K562 (cell line): ENCODE results near the gene CTPS1. TPM values are rescaled to one million over a fixed set of nuclear protein-coding genes. Genes with fewer than 3 reads are reported as not detected.

ENCODE experiments used
- BRCA1 ChIP-seq, 2 experiments: fragments of 450-650 bp in 1 of 2; sonication (generic) in 1 of 2; formaldehyde crosslinking in 1 of 2; IDR thresholded peaks; 2 replicates each; pipeline versions ENCODE4 v1.5.0 to v1.6.1; 2017 to 2020; ENCODE audit warnings: mild to moderate bottlenecking in 1 of 2, missing genetic modification reagents in 1 of 2
- CBX3 ChIP-seq, 2 experiments: IDR thresholded peaks; 1 replicate in 1 of 2; 2 replicates in 1 of 2; pipeline ENCODE4 v1.6.1; 2012; ENCODE audit warnings: inconsistent platforms in 2 of 2, low read length in 2 of 2, borderline replicate concordance in 1 of 2, control low read depth in 1 of 2
- CTBP1 ChIP-seq: fragments of 450-650 bp; IDR thresholded peaks from 2 replicates; pipeline ENCODE4 v1.6.1; 2016; ENCODE audit warnings: borderline replicate concordance
- DPF2 ChIP-seq: fragments of 450-650 bp; IDR thresholded peaks from 2 replicates; pipeline ENCODE4 v1.6.1; 2016
- HDAC2 ChIP-seq: fragments of 450-650 bp; IDR thresholded peaks from 2 replicates; pipeline ENCODE4 v1.6.1; 2016; ENCODE audit warnings: mild to moderate bottlenecking
- HNRNPLL ChIP-seq: fragments of 200-400 bp; formaldehyde crosslinking; IDR thresholded peaks from 2 replicates; pipeline ENCODE4 v1.6.1; 2017; ENCODE audit warnings: low read length, low read depth, mild to moderate bottlenecking; ENCODE audit not compliant: poor library complexity, severe bottlenecking
- RB1 ChIP-seq: fragments of 450-650 bp; IDR thresholded peaks from 2 replicates; pipeline ENCODE4 v1.6.1; 2017; ENCODE audit warnings: low read depth, mild to moderate bottlenecking
- RBM15 ChIP-seq: fragments of 200-400 bp; formaldehyde crosslinking; IDR thresholded peaks from 2 replicates; pipeline ENCODE4 v1.6.1; 2018; ENCODE audit warnings: mild to moderate bottlenecking, low read length, moderate library complexity; ENCODE audit not compliant: insufficient read depth
- SMC3 ChIP-seq: conservative IDR thresholded peaks from 2 replicates; pipeline ENCODE4 v1.6.1; 2011; ENCODE audit warnings: low read depth, low read length, improper control_type of control experiment; ENCODE audit not compliant: insufficient read depth
- SOX6 ChIP-seq: fragments of 450-650 bp; IDR thresholded peaks from 2 replicates; pipeline ENCODE4 v1.6.1; 2014; ENCODE audit warnings: mild to moderate bottlenecking
- TCF3 ChIP-seq: sonication (generic); formaldehyde crosslinking; IDR thresholded peaks from 2 replicates; pipeline ENCODE4 v1.4.0; 2020; ENCODE audit warnings: mild to moderate bottlenecking, missing genetic modification reagents
- YY1 ChIP-seq, 3 experiments: IDR thresholded peaks; 2 replicates each; pipeline ENCODE4 v1.6.1; 2011; ENCODE audit warnings: low read length in 2 of 3, mild to moderate bottlenecking in 2 of 3, moderate library complexity in 2 of 3, borderline replicate concordance in 1 of 3, control low read depth in 1 of 3, low read depth in 1 of 3; ENCODE audit not compliant: insufficient read depth in 3 of 3, insufficient replicate concordance in 2 of 3, control insufficient read depth in 1 of 3, insufficient read length in 1 of 3; ENCODE audit errors: extremely low read depth in 1 of 3
- ZBTB7A ChIP-seq: IDR thresholded peaks from 2 replicates; pipeline ENCODE4 v1.6.1; 2011; ENCODE audit warnings: low read depth, mild to moderate bottlenecking, low read length, moderate library complexity, borderline replicate concordance; ENCODE audit not compliant: control insufficient read depth
- ZKSCAN1 ChIP-seq: fragments of 150-350 bp; IDR thresholded peaks from 2 replicates; pipeline ENCODE4 v1.6.1; 2016; ENCODE audit warnings: low read depth, low read length
- ZNF3 ChIP-seq: fragments of 250-450 bp; sonication (Bioruptor Pico); IDR thresholded peaks from 2 replicates; pipeline ENCODE4 v1.5.0; 2021; ENCODE audit warnings: mild to moderate bottlenecking, moderate library complexity
- ZNF551 ChIP-seq: fragments of 250-450 bp; sonication (Bioruptor Pico); IDR thresholded peaks from 2 replicates; pipeline ENCODE4 v1.5.0; 2021; ENCODE audit warnings: mild to moderate bottlenecking, moderate library complexity
- polyA plus RNA-seq, 8 experiments: library from polyadenylated mRNA; depleted of rRNA in 4 of 8; stranded (reverse) in 5 of 8; unstranded in 3 of 8; fragments of >200 nt; fragmentation: Nextera tagmentation in 2 of 8; fragmentation: Illumina TruSeq in 1 of 8; extraction: Ambion mirVana in 2 of 8; extraction: Trizol in 1 of 8; gene quantifications; 2 replicates each; pipeline versions ENCODE4 v1.2.1 to v1.2.3, GENCODE V29; 2011 to 2014; ENCODE audit warnings: inconsistent platforms in 1 of 8, missing spikeins in 1 of 8
- total RNA-seq, 7 experiments: library from RNA; depleted of rRNA in 6 of 7; stranded (reverse); fragments of >200 nt in 6 of 7; fragmentation: Illumina TruSeq in 2 of 7; extraction: Trizol in 2 of 7; gene quantifications; 2 replicates each; pipeline versions ENCODE4 v1.2.1 to v1.2.3, GENCODE V29; 2011 to 2021; ENCODE audit warnings: low replicate concordance in 1 of 7
- TF ChIP-seq, protein P1 (sequence below): sonication (generic); formaldehyde crosslinking; IDR thresholded peaks from 2 replicates; pipeline ENCODE4 v1.8.1; 2022; ENCODE audit warnings: missing genetic modification reagents
- TF ChIP-seq, protein P2 (sequence below): fragments of 450-650 bp; conservative IDR thresholded peaks from 2 replicates; pipeline ENCODE4 v1.6.1; 2016; ENCODE audit warnings: missing genetic modification characterization, low read depth, mild to moderate bottlenecking, missing compliant biosample characterization, moderate library complexity
- TF ChIP-seq, protein P3 (sequence below): fragments of 450-650 bp; formaldehyde crosslinking; conservative IDR thresholded peaks from 2 replicates; pipeline ENCODE4 v1.4.0; 2022; ENCODE audit warnings: mild to moderate bottlenecking, missing genetic modification characterization

The CTPS1 gene
- total and polyA plus RNA-seq, 9 of the 15 experiments (the other 6 are each of a cell fraction or from before 2014, with no cell fraction given) = 44.4 to 164 (median 87.7) TPM

DNA sequence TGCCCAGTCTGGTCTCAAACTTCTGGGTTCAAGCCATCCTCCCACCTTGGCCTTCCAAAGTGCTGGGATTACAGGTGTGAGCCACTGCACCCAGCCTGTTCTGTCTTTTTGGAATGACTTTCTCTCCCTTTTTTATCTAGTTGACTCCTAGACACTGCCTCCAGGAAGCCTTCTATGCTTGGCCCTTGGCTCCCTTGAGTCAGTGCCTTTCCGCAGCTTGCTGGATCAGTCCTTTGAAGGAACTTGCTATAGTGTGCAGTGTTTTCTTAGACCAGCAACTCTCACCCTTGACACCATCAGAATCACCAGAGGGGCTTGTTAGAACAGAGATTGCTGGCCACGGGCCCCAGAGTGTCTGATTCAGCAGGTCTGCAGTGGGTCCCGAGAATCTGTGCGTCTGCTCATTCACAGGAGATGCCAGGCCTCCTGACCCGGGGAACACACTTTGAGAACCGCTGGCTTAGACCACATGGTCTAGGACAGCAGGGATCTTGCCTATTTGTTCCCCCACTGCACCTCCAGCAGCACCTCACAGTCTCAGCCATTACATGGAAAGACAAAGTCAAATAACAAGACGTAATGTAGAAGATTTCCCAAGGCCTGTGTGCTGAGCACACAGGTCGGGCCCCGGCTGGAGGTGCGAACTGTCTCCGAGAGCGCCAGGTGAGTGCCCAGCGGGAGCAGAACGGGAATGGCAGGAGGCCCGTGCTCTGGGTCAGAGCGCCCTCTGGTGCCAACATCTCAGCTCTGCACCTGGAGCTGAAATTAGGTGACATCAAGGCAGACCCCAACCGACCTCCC is 27.4 kb upstream of the CTPS1 start (continued):
- TF ChIP-seq YY1 (IDR thresholded peaks at IDR 0.05; ENCODE audit: borderline replicate concordance in 1 of 3, control insufficient read depth in 1 of 3, extremely low read depth in 1 of 3, insufficient read depth in 3 of 3, insufficient read length in 1 of 3, insufficient replicate concordance in 2 of 3, low read depth in 1 of 3, low read length in 2 of 3) (peak in 2 of 3 experiments; percentile 34), SOX6 (peak; percentile 11; the same call in 1 of the 2 replicates), HNRNPLL (no peak), CBX3 (IDR thresholded peaks at IDR 0.05; ENCODE audit: borderline replicate concordance in 1 of 2, low read length in 2 of 2) (peak in 1 of 2 experiments; percentile 42; a peak in 1 of 3 replicates), ZKSCAN1 (peak; percentile 27; the same call in 1 of the 2 replicates), ZNF3 (CRISPR knock-in tag) (no peak), ZNF551 (CRISPR knock-in tag) (no peak), DPF2 (0 out of 2 replicates have a peak, but pooled peaks have one; percentile 13), SMC3 (peak; percentile 95), RB1 (peak; percentile 76; the same call in 1 of the 2 replicates), BRCA1 (IDR thresholded peaks at IDR 0.05) (no peak), BRCA1 (CRISPR knock-in tag; IDR thresholded peaks at IDR 0.05) (no peak), ZBTB7A (peak; percentile 75), CTBP1 (peak; percentile 74; the same call in 1 of the 2 replicates), TCF3 (CRISPR knock-in tag) (0 out of 2 replicates have a peak, but pooled peaks have one; percentile 3), HDAC2 (peak; percentile 30; the same call in 1 of the 2 replicates), RBM15 (no peak)
- TF ChIP-seq, protein P1, sequence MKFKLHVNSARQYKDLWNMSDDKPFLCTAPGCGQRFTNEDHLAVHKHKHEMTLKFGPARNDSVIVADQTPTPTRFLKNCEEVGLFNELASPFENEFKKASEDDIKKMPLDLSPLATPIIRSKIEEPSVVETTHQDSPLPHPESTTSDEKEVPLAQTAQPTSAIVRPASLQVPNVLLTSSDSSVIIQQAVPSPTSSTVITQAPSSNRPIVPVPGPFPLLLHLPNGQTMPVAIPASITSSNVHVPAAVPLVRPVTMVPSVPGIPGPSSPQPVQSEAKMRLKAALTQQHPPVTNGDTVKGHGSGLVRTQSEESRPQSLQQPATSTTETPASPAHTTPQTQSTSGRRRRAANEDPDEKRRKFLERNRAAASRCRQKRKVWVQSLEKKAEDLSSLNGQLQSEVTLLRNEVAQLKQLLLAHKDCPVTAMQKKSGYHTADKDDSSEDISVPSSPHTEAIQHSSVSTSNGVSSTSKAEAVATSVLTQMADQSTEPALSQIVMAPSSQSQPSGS = no peak
- TF ChIP-seq, protein P2, sequence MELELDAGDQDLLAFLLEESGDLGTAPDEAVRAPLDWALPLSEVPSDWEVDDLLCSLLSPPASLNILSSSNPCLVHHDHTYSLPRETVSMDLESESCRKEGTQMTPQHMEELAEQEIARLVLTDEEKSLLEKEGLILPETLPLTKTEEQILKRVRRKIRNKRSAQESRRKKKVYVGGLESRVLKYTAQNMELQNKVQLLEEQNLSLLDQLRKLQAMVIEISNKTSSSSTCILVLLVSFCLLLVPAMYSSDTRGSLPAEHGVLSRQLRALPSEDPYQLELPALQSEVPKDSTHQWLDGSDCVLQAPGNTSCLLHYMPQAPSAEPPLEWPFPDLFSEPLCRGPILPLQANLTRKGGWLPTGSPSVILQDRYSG (tag) = no peak
- TF ChIP-seq, protein P3, sequence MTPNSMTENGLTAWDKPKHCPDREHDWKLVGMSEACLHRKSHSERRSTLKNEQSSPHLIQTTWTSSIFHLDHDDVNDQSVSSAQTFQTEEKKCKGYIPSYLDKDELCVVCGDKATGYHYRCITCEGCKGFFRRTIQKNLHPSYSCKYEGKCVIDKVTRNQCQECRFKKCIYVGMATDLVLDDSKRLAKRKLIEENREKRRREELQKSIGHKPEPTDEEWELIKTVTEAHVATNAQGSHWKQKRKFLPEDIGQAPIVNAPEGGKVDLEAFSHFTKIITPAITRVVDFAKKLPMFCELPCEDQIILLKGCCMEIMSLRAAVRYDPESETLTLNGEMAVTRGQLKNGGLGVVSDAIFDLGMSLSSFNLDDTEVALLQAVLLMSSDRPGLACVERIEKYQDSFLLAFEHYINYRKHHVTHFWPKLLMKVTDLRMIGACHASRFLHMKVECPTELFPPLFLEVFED (CRISPR knock-in tag) = no peak
- TF ChIP-seq, all 486 proteins: peak for 50
